OCI-LY3 (cell line): ENCODE measurements around the gene LLGL1.

Experiments used
- EZH2phosphoT487 ChIP-seq: fragments of 200-600 bp; shearing (Covaris generic); IDR thresholded peaks from 2 replicates; pipeline ENCODE4 v1.6.1; 2018; ENCODE audit warnings: antibody characterized with exemption, mixed run types, low read depth
- TF ChIP-seq, protein P1 (sequence below): fragments of 200-600, 300-600 bp; sonication (generic); IDR thresholded peaks from 2 replicates; pipeline ENCODE4 v1.5.1; 2014; ENCODE audit warnings: antibody characterized with exemption, low read length, low read depth

DNA sequence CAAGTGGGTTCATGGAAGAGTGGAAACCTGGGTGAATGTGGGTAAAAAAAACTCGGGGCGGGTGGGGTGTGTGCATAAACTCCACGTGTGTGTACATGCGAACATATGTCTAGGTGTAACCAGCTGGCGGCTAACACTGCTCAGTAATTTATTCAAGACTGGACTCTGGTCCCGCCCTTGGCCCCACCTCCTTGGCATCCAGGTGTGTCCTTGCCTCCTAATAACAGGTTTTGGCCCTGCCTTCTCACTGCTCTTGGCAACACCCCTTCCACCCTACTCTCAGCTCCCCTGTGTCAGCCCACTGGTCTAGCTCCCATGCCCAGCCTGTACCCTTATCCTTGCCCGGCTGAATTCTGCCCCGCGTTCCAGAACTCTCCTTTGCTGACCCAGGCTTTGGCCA, 24.8 kb downstream of the LLGL1 start:
- TF ChIP-seq, protein P1, sequence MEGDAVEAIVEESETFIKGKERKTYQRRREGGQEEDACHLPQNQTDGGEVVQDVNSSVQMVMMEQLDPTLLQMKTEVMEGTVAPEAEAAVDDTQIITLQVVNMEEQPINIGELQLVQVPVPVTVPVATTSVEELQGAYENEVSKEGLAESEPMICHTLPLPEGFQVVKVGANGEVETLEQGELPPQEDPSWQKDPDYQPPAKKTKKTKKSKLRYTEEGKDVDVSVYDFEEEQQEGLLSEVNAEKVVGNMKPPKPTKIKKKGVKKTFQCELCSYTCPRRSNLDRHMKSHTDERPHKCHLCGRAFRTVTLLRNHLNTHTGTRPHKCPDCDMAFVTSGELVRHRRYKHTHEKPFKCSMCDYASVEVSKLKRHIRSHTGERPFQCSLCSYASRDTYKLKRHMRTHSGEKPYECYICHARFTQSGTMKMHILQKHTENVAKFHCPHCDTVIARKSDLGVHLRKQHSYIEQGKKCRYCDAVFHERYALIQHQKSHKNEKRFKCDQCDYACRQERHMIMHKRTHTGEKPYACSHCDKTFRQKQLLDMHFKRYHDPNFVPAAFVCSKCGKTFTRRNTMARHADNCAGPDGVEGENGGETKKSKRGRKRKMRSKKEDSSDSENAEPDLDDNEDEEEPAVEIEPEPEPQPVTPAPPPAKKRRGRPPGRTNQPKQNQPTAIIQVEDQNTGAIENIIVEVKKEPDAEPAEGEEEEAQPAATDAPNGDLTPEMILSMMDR = no peak
- TF ChIP-seq EZH2phosphoT487 = no peak
